ENCODE data around the gene SIK3. TPM values are rescaled to one million over a fixed set of nuclear protein-coding genes. Genes with fewer than 3 reads are reported as not detected.

Gene SIK3
- polyA plus RNA-seq, 1 of the 3 experiments (the other 2 are of a cell fraction), result 5.1 TPM

GRCh38 chr11:116936754-116937446, 161.3 kb downstream of the SIK3 start:
- no peak overlapping the region for H3K4me3 ChIP-seq (ENCODE audit: low read depth in 2 of 2, low read length in 1 of 2)
- WGBS (ENCODE audit: low lambda C conversion rate), result 98% methylated on average over 3 of the region's 3 CpGs
- CTCF ChIA-PET, result interaction anchor here (1.7 kb wide), 1 partner anchor 9 kb away, joined by 4 read pairs; no protein-coding TSS in a partner anchor
- no peaks in the 10 kb centered on the region for H3K4me1 ChIP-seq (ENCODE audit: control insufficient read depth in 1 of 2, insufficient read depth in 2 of 2, low read depth in 1 of 2, low read length in 1 of 2)
- TF ChIP-seq IRF3 (IDR thresholded peaks at IDR 0.05; ENCODE audit: low read depth, low read length), result no peak
- TF ChIP-seq EZH2phosphoT487 (IDR thresholded peaks at IDR 0.05; ENCODE audit: borderline replicate concordance, low read depth), result no peak
- TF ChIP-seq MEF2A (IDR thresholded peaks at IDR 0.05; ENCODE audit: borderline replicate concordance, low read depth), result no peak
- TF ChIP-seq FOXM1 (IDR thresholded peaks at IDR 0.05; ENCODE audit: low read depth), result no peak
- no peak for TF ChIP-seq YY1 (IDR thresholded peaks at IDR 0.05; ENCODE audit: low read depth)
- no peak for TF ChIP-seq TEAD4 (IDR thresholded peaks at IDR 0.05; ENCODE audit: borderline replicate concordance, insufficient read depth)
- no peak for TF ChIP-seq TAF1 (IDR thresholded peaks at IDR 0.05; ENCODE audit: borderline replicate concordance, low read depth, low read length)
- TF ChIP-seq EP300 (IDR thresholded peaks at IDR 0.05; ENCODE audit: borderline replicate concordance in 1 of 2, low read depth in 1 of 2, low read length in 1 of 2), result no peak
- POLR2A ChIA-PET, result no interaction called here
- H3K36me3 ChIP-seq (replicated peaks in 1 of 2; ENCODE audit: control insufficient read depth in 1 of 2, insufficient read depth in 2 of 2, low read length in 1 of 2), result no peaks in the 10 kb centered on the region
- no peaks in the 10 kb centered on the region for H3F3A ChIP-seq (replicated peaks; ENCODE audit: insufficient read depth)
- no peaks in the 10 kb centered on the region for H3K79me2 ChIP-seq (ENCODE audit: insufficient read depth)
- H3K27ac ChIP-seq (ENCODE audit: low read depth in 2 of 2, low read length in 1 of 2), result no peak overlapping the region
- H3K9ac ChIP-seq, result no peak overlapping the region
- no peak overlapping the region for H3K4me2 ChIP-seq
- H3K9me2 ChIP-seq, result no peaks in the 10 kb centered on the region
- no peak overlapping the region for H2AFZ ChIP-seq (ENCODE audit: low read depth)
- no peaks in the 10 kb centered on the region for H3K9me3 ChIP-seq
- no peaks in the 10 kb centered on the region for H4K20me1 ChIP-seq (ENCODE audit: insufficient read depth)
- no peak for DNase-seq
- no peaks in the 10 kb centered on the region for H3K27me3 ChIP-seq (ENCODE audit: insufficient read depth)

- no peak overlapping the region for H3K4me3 ChIP-seq (ENCODE audit: low read depth in 2 of 2, low read length in 1 of 2)
- H4K20me1 ChIP-seq (ENCODE audit: insufficient read depth), result no peaks in the 10 kb centered on the region
- H3K9me3 ChIP-seq, result no peaks in the 10 kb centered on the region
- H3K79me2 ChIP-seq (ENCODE audit: insufficient read depth), result no peaks in the 10 kb centered on the region
- H3K36me3 ChIP-seq (replicated peaks in 1 of 2; ENCODE audit: control insufficient read depth in 1 of 2, insufficient read depth in 2 of 2, low read length in 1 of 2), result no peaks in the 10 kb centered on the region
- peaks cover 0 to 3% of the 10 kb centered on the region in 2 experiments; a peak in 3 of 4 replicates for H3K4me1 ChIP-seq (ENCODE audit: control insufficient read depth in 1 of 2, insufficient read depth in 2 of 2, low read depth in 1 of 2, low read length in 1 of 2)
- H3K9ac ChIP-seq, result no peak overlapping the region
- no peaks in the 10 kb centered on the region for H3F3A ChIP-seq (replicated peaks; ENCODE audit: insufficient read depth)
- no peaks in the 10 kb centered on the region for H3K27me3 ChIP-seq (ENCODE audit: insufficient read depth)
- H3K27ac ChIP-seq (ENCODE audit: low read depth in 2 of 2, low read length in 1 of 2), result no peak overlapping the region
- H3K9me2 ChIP-seq, result no peaks in the 10 kb centered on the region
- no peak overlapping the region for H3K4me2 ChIP-seq
- CTCF ChIA-PET, result no interaction called here
- no peak overlapping the region for H2AFZ ChIP-seq (ENCODE audit: low read depth)
- TF ChIP-seq RXRA (IDR thresholded peaks at IDR 0.05; ENCODE audit: borderline replicate concordance, low read depth), result no peak
- POLR2A ChIA-PET, result no interaction called here
- no peak for DNase-seq
- WGBS (ENCODE audit: low lambda C conversion rate), result 100% methylated on average over 1 of the region's 1 CpG
These were observed 162.7 kb downstream of the SIK3 start for GRCh38 chr11:116935514-116935913.

GRCh38 chr11:116935089-116935488, 163.1 kb downstream of the SIK3 start:
- 77% methylated on average over 1 of the region's 1 CpG for WGBS (ENCODE audit: low lambda C conversion rate)
- ChIA-PET CTCF (no interaction called here), POLR2A (no interaction called here)
- no peak overlapping the region for H3K9ac ChIP-seq
- H3K9me3 ChIP-seq, result no peaks in the 10 kb centered on the region
- no peak overlapping the region for H3K4me2 ChIP-seq
- no peaks in the 10 kb centered on the region for H3K79me2 ChIP-seq (ENCODE audit: insufficient read depth)
- H3K27ac ChIP-seq (ENCODE audit: low read depth in 2 of 2, low read length in 1 of 2), result no peak overlapping the region
- no peaks in the 10 kb centered on the region for H4K20me1 ChIP-seq (ENCODE audit: insufficient read depth)
- H3K27me3 ChIP-seq (ENCODE audit: insufficient read depth), result no peaks in the 10 kb centered on the region
- no peak for DNase-seq
- H2AFZ ChIP-seq (ENCODE audit: low read depth), result no peak overlapping the region
- peaks cover 4 to 7% of the 10 kb centered on the region in 2 experiments; a peak in 3 of 4 replicates for H3K4me1 ChIP-seq (ENCODE audit: control insufficient read depth in 1 of 2, insufficient read depth in 2 of 2, low read depth in 1 of 2, low read length in 1 of 2)
- no peak overlapping the region for H3K4me3 ChIP-seq (ENCODE audit: low read depth in 2 of 2, low read length in 1 of 2)
- no peaks in the 10 kb centered on the region for H3F3A ChIP-seq (replicated peaks; ENCODE audit: insufficient read depth)
- H3K36me3 ChIP-seq (replicated peaks in 1 of 2; ENCODE audit: control insufficient read depth in 1 of 2, insufficient read depth in 2 of 2, low read length in 1 of 2), result no peaks in the 10 kb centered on the region
- H3K9me2 ChIP-seq, result no peaks in the 10 kb centered on the region
- no peak for TF ChIP-seq GATA2 (CRISPR knock-in tag; IDR thresholded peaks at IDR 0.05)
- no peak for TF ChIP-seq YY1 (IDR thresholded peaks at IDR 0.05; ENCODE audit: low read depth)
- no peak for TF ChIP-seq FOSL2 (IDR thresholded peaks at IDR 0.05; ENCODE audit: borderline replicate concordance, low read depth)
- no peak for TF ChIP-seq ZBTB33 (IDR thresholded peaks at IDR 0.05; ENCODE audit: borderline replicate concordance, low read depth)
- TF ChIP-seq SMC3 (IDR thresholded peaks at IDR 0.05; ENCODE audit: low read depth, low read length), result no peak
- no peak for TF ChIP-seq RFX5 (IDR thresholded peaks at IDR 0.05; ENCODE audit: low read length)
- no peak for TF ChIP-seq EZH2phosphoT487 (IDR thresholded peaks at IDR 0.05; ENCODE audit: borderline replicate concordance, low read depth)
- TF ChIP-seq TEAD4 (IDR thresholded peaks at IDR 0.05; ENCODE audit: borderline replicate concordance, insufficient read depth), result no peak
